Lung (tissue), 12 donors: ENCODE results near the gene TCOF1. TPM values are rescaled to one million over a fixed set of nuclear protein-coding genes. Genes with fewer than 3 reads are reported as not detected.

Experiments
- ATAC-seq: fragments of 200-7000 bp; cut with Tn5 transposase; one replicate; pipeline ENCODE4 v1.9.1; 2020; ENCODE audit warnings: moderate number of reproducible peaks; ENCODE audit not compliant: insufficient read depth, low FRiP score
- DNase-seq, 3 donors: peaks; one replicate each; pipeline ENCODE4 v3.0.0-alpha.2; 2013 to 2017
- H3K27ac ChIP-seq, 2 donors: one replicate each; pipeline ENCODE4 v1.5.1; 2013; ENCODE audit warnings: mild to moderate bottlenecking in 2 of 2, moderate library complexity in 2 of 2, control low read depth in 1 of 2, inconsistent platforms in 1 of 2, low read depth in 1 of 2, low read length in 1 of 2
- H3K27me3 ChIP-seq, 3 donors: one replicate each; pipeline ENCODE4 v1.5.1; 2013; ENCODE audit warnings: low read length in 2 of 3; ENCODE audit not compliant: control insufficient read depth in 3 of 3, insufficient read depth in 3 of 3
- H3K36me3 ChIP-seq, 4 donors: one replicate each; pipeline ENCODE4 v1.5.1; 2013; ENCODE audit warnings: low read length in 4 of 4, mild to moderate bottlenecking in 1 of 4, moderate library complexity in 1 of 4; ENCODE audit not compliant: control insufficient read depth in 4 of 4, insufficient read depth in 4 of 4
- H3K4me1 ChIP-seq, 5 donors: one replicate each; pipeline ENCODE4 v1.5.1; 2013; ENCODE audit warnings: low read length in 5 of 5, mild to moderate bottlenecking in 2 of 5, moderate library complexity in 1 of 5; ENCODE audit not compliant: control insufficient read depth in 5 of 5, insufficient read depth in 5 of 5
- H3K4me3 ChIP-seq: one replicate; pipeline ENCODE4 v1.5.1; 2013; ENCODE audit warnings: mild to moderate bottlenecking, control low read depth, moderate library complexity
- H3K9ac ChIP-seq, 2 donors: one replicate each; pipeline ENCODE4 v1.5.1; 2013; ENCODE audit warnings: low read length in 2 of 2, control low read depth in 1 of 2; ENCODE audit not compliant: insufficient read depth in 1 of 2
- H3K9me3 ChIP-seq, 4 donors: one replicate each; pipeline ENCODE4 v1.5.1; 2013; ENCODE audit warnings: low read length in 3 of 4, mild to moderate bottlenecking in 1 of 4, moderate library complexity in 1 of 4; ENCODE audit not compliant: control insufficient read depth in 4 of 4, insufficient read depth in 3 of 4
- CTCF ChIP-seq: IDR thresholded peaks from 2 replicates; pipeline ENCODE4 v1.5.1; 2012; ENCODE audit warnings: mild to moderate bottlenecking; ENCODE audit errors: control extremely low read depth, extremely low read depth
- WGBS, 2 donors: extraction: QIAGEN DNeasy Blood & Tissue Kit; methylation state at CpG; one replicate each; pipeline ENCODE4 v1.1.7; 2013; 5-methylcytosine and 5-hydroxymethylcytosine counted together
- polyA plus RNA-seq, 2 donors: library from polyadenylated mRNA; stranded (reverse); fragments of 200-250 nt; gene quantifications; one replicate each; pipeline ENCODE4 v1.2.1, GENCODE V29; 2013
- total RNA-seq, 2 donors: library from RNA; depleted of rRNA in 1 of 2; stranded (reverse); fragments of >200 nt in 1 of 2; gene quantifications; one replicate each; pipeline ENCODE4 v1.2.1, GENCODE V29; 2014 to 2021
- donor health status: control.
- donor health status: control.
- donor health status: Bipolar disorder and iron deficiency.
- donor health status: healthy.
- donor health status: DM: yes; HTN: yes; CAD: no.

Gene TCOF1
- total and polyA plus RNA-seq, 4 donors: 13.3 to 25.3 (median 15.9) TPM

- WGBS, 2 donors: 91 to 95% methylated on average over 9 of the region's 9 CpGs
- H3K4me1 ChIP-seq: peaks cover 0 to 3% (median 0%) of the 10 kb centered on the region in 5 donors
- H3K27me3 ChIP-seq: no peaks in the 10 kb centered on the region
- H3K36me3 ChIP-seq: peaks cover 19 to 45% (median 34%) of the 10 kb centered on the region in 4 donors
- no peak overlapping the region for H3K27ac ChIP-seq
- DNase-seq (no peak), ATAC-seq (no peak)
- H3K9me3 ChIP-seq: no peaks in the 10 kb centered on the region
- H3K9ac ChIP-seq: no peak overlapping the region
- TF ChIP-seq CTCF: no peak
- no peak overlapping the region for H3K4me3 ChIP-seq
These were observed 6.5 kb downstream of the TCOF1 start for GRCh38 chr5:150364004-150364403.

GRCh38 chr5:150368526-150368925, 11.0 kb downstream of the TCOF1 start:
- 88 to 96% methylated on average over 4 of the region's 4 CpGs for WGBS, 2 donors
- peaks cover 30 to 63% (median 47%) of the 10 kb centered on the region in 4 donors for H3K36me3 ChIP-seq

GRCh38 chr5:150372639-150373038, 15.1 kb downstream of the TCOF1 start:
- H3K27me3 ChIP-seq: no peaks in the 10 kb centered on the region
- no peaks in the 10 kb centered on the region for H3K4me1 ChIP-seq
- no peak for ATAC-seq
- no peak overlapping the region for H3K9ac ChIP-seq
- 83 to 92% methylated on average over 6 of the region's 6 CpGs for WGBS, 2 donors
- H3K9me3 ChIP-seq: no peaks in the 10 kb centered on the region
- H3K36me3 ChIP-seq: peaks cover 26 to 86% (median 53%) of the 10 kb centered on the region in 4 donors
- TF ChIP-seq CTCF: no peak
- DNase-seq: no peak
- no peak overlapping the region for H3K4me3 ChIP-seq
- H3K27ac ChIP-seq: no peak overlapping the region

More at GRCh38 chr5:150368526-150368925, 11.0 kb downstream of the TCOF1 start:
- DNase-seq (no peak), ATAC-seq (no peak)
- TF ChIP-seq CTCF: no peak
- Histone ChIP-seq H3K27ac (no peak overlapping the region), H3K4me3 (no peak overlapping the region), H3K4me1 (no peaks in the 10 kb centered on the region), H3K9me3 (no peaks in the 10 kb centered on the region), H3K9ac (no peak overlapping the region), H3K27me3 (no peaks in the 10 kb centered on the region)

GRCh38 chr5:150374651-150375050, 17.2 kb downstream of the TCOF1 start:
- TF ChIP-seq CTCF: no peak
- H3K27ac ChIP-seq: no peak overlapping the region
- no peak for DNase-seq
- H3K9me3 ChIP-seq: no peaks in the 10 kb centered on the region
- H3K4me3 ChIP-seq: no peak overlapping the region
- WGBS, 2 donors: 96% methylated on average over 11 of the region's 11 CpGs
- H3K27me3 ChIP-seq: no peaks in the 10 kb centered on the region
- no peak overlapping the region for H3K9ac ChIP-seq
- H3K36me3 ChIP-seq: peaks cover 35 to 85% (median 51%) of the 10 kb centered on the region in 4 donors
- ATAC-seq: no peak
- no peaks in the 10 kb centered on the region for H3K4me1 ChIP-seq
